Astrocyte (in vitro differentiated cells and primary cell): Measurements from ENCODE around the gene SP6. TPM values are rescaled to one million over a fixed set of nuclear protein-coding genes. Genes with fewer than 3 reads are reported as not detected.

Experiments used
- DNase-seq: peaks from one replicate; pipeline ENCODE4 v3.0.0-alpha.2; 2010; ENCODE audit warnings: low read depth
- FAIRE-seq: peaks from 2 replicates; lab custom pipeline; 2011; peaks lifted over from hg19 to GRCh38; lab: Jason Lieb, UNC
- H2AFZ ChIP-seq: 2 replicates; pipeline ENCODE4 v1.6.0; 2012; ENCODE audit warnings: low read depth, low read length, inconsistent platforms
- H3K27ac ChIP-seq: 2 replicates; pipeline ENCODE4 v1.5.1; 2011; ENCODE audit warnings: low read depth, low read length, inconsistent platforms
- H3K27me3 ChIP-seq: 2 replicates; pipeline ENCODE4 v1.6.0; 2011; ENCODE audit warnings: low read length, inconsistent platforms; ENCODE audit not compliant: insufficient read depth
- H3K36me3 ChIP-seq: 2 replicates; pipeline ENCODE4 v1.5.1; 2011; ENCODE audit warnings: low read length, inconsistent platforms; ENCODE audit not compliant: insufficient read depth
- H3K4me1 ChIP-seq: 2 replicates; pipeline ENCODE4 v1.5.1; 2011; ENCODE audit warnings: low read length, inconsistent platforms; ENCODE audit not compliant: insufficient read depth
- H3K4me2 ChIP-seq: 2 replicates; pipeline ENCODE4 v1.6.0; 2012; ENCODE audit warnings: low read length, inconsistent platforms
- H3K4me3 ChIP-seq: 2 replicates; pipeline ENCODE4 v1.5.1; 2011; ENCODE audit warnings: low read depth, mild to moderate bottlenecking, low read length, inconsistent platforms; ENCODE audit not compliant: insufficient read depth
- H3K79me2 ChIP-seq: 2 replicates; pipeline ENCODE4 v1.6.0; 2012; ENCODE audit warnings: mild to moderate bottlenecking, low read length, inconsistent platforms; ENCODE audit not compliant: insufficient read depth
- H3K9ac ChIP-seq: 2 replicates; pipeline ENCODE4 v1.6.0; 2012; ENCODE audit warnings: mild to moderate bottlenecking, low read length, inconsistent platforms
- H3K9me3 ChIP-seq: 2 replicates; pipeline ENCODE4 v1.5.1; 2012; ENCODE audit warnings: low read depth, mild to moderate bottlenecking, low read length, inconsistent platforms; ENCODE audit not compliant: insufficient read depth
- H4K20me1 ChIP-seq: 2 replicates; pipeline ENCODE4 v1.6.0; 2012; ENCODE audit warnings: low read length, inconsistent platforms; ENCODE audit not compliant: insufficient read depth
- H3K27ac Mint-ChIP-seq: one replicate; pipeline ENCODE4 v1.8.0; 2021; ENCODE audit warnings: mild to moderate bottlenecking, mixed read lengths; ENCODE audit not compliant: unreplicated experiment
- H3K27me3 Mint-ChIP-seq: one replicate; pipeline ENCODE4 v1.8.0; 2021; ENCODE audit warnings: low read depth, mixed read lengths; ENCODE audit not compliant: unreplicated experiment
- H3K36me3 Mint-ChIP-seq: one replicate; pipeline ENCODE4 v1.8.0; 2021; ENCODE audit warnings: low read depth, mixed read lengths; ENCODE audit not compliant: unreplicated experiment
- H3K4me1 Mint-ChIP-seq: one replicate; pipeline ENCODE4 v1.8.0; 2021; ENCODE audit warnings: low read depth, mixed read lengths; ENCODE audit not compliant: unreplicated experiment
- H3K4me3 Mint-ChIP-seq: one replicate; pipeline ENCODE4 v1.8.0; 2021; ENCODE audit warnings: mild to moderate bottlenecking, moderate library complexity, mixed read lengths; ENCODE audit not compliant: unreplicated experiment
- H3K9me3 Mint-ChIP-seq: one replicate; pipeline ENCODE4 v1.8.0; 2021; ENCODE audit warnings: mild to moderate bottlenecking, mixed read lengths; ENCODE audit not compliant: unreplicated experiment
- EZH2 ChIP-seq: IDR thresholded peaks from 2 replicates; pipeline ENCODE4 v1.6.1; 2012; ENCODE audit warnings: mild to moderate bottlenecking, low read length, inconsistent platforms; ENCODE audit not compliant: insufficient read depth
- total RNA-seq: library from RNA; stranded (reverse); gene quantifications from 2 replicates; pipeline ENCODE4 v1.2.1, GENCODE V29; 2021
- TF ChIP-seq, protein P1 (sequence below): IDR thresholded peaks from 2 replicates; pipeline ENCODE4 v1.5.1; 2011; ENCODE audit warnings: low read depth, mild to moderate bottlenecking, inconsistent platforms, low read length, moderate library complexity; ENCODE audit not compliant: insufficient read depth

SP6 gene
- total RNA-seq, 1 donor from 2014 or later: 1.6 TPM

DNA sequence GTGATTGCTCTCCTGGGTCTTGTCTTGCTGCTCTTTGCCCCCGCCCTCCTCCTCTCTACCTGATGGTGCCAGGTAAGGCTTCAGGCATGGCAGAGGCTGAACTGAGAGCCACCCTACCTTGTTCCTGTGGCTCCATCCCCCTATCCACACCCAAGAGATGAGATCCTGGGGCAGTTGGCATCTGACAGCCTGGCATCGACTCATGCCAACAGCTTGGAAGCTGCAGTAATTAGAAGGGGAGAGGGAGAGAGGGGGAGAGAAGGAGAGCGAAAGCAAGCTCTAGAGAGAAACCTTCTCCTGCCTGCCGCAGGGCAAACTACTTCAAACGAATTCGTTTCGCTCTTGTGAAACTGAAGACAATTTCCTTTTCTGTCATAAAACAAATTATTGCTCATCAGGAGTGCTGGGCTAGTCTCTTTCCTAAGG, 13.8 kb upstream of the SP6 start:
- Histone ChIP-seq H4K20me1 (no peaks in the 10 kb centered on the region), H3K27me3 (peaks cover 13% of the 10 kb centered on the region), H3K9ac (no peak overlapping the region), H3K79me2 (no peaks in the 10 kb centered on the region), H3K9me3 (no peaks in the 10 kb centered on the region), H3K4me2 (no peak overlapping the region), H3K36me3 (no peaks in the 10 kb centered on the region), H3K4me3 (no peak overlapping the region), H3K4me1 (peaks cover 7% of the 10 kb centered on the region), H3K27ac (no peak overlapping the region), H2AFZ (peak overlapping the region; percentile 10)
- Mint-ChIP-seq H3K27me3 (peaks cover 30% of the 10 kb centered on the region), H3K4me1 (peaks cover 9% of the 10 kb centered on the region), H3K9me3 (peaks cover 11% of the 10 kb centered on the region), H3K36me3 (peaks cover 6% of the 10 kb centered on the region), H3K4me3 (no peak overlapping the region), H3K27ac (no peak overlapping the region)
- FAIRE-seq: no peak
- no peak for DNase-seq
- TF ChIP-seq, protein P1, sequence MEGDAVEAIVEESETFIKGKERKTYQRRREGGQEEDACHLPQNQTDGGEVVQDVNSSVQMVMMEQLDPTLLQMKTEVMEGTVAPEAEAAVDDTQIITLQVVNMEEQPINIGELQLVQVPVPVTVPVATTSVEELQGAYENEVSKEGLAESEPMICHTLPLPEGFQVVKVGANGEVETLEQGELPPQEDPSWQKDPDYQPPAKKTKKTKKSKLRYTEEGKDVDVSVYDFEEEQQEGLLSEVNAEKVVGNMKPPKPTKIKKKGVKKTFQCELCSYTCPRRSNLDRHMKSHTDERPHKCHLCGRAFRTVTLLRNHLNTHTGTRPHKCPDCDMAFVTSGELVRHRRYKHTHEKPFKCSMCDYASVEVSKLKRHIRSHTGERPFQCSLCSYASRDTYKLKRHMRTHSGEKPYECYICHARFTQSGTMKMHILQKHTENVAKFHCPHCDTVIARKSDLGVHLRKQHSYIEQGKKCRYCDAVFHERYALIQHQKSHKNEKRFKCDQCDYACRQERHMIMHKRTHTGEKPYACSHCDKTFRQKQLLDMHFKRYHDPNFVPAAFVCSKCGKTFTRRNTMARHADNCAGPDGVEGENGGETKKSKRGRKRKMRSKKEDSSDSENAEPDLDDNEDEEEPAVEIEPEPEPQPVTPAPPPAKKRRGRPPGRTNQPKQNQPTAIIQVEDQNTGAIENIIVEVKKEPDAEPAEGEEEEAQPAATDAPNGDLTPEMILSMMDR: no peak
- no peak for TF ChIP-seq EZH2

DNA sequence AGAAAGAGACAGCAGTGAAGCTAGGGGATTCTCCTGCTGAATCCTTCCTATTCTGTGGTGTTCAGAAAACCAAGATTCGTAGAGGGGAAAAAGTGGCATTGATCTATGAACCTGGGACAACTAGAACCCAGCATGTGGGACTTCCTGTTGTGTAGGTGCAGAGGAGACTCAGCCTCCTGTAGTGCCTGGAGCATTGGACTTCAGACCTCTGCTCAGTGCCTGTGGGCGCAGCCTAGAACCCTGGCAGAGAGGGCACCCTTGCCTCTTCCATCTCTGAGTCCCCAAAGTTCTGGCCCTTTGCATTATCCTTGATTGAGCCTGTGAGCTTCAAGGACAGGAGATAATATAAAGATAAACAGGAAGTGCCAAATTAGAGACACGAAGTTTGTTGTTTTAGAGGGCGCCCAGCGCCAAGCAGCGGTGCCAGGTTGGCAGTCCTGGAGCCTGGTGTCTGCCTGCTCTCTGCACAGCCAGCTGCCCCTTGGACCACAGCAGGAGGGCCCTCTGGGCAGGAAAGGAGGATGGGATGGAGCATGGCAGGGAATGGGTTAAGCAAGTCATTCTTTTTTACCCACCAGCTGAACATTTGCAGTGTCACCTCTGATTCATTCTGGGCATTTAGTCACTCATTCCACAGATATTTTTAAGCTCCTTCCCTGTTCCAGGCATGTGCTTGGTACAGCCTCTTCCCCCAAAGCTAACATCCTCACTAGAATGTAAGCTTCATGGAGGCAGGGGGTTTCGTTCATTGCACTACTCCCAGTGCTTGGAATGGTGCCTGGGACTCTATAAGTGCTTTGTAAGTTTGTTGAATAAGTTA, 11.9 kb upstream of the SP6 start:
- H3K27ac Mint-ChIP-seq: peak overlapping the region; percentile 88
- peaks cover 7% of the 10 kb centered on the region for H3K4me1 ChIP-seq
- H3K9me3 ChIP-seq: no peaks in the 10 kb centered on the region
- H3K27me3 Mint-ChIP-seq: peaks cover 32% of the 10 kb centered on the region
- H3K36me3 Mint-ChIP-seq: peaks cover 6% of the 10 kb centered on the region
- peak overlapping the region; percentile 72 for H2AFZ ChIP-seq
- H3K27me3 ChIP-seq: peaks cover 5% of the 10 kb centered on the region
- peak overlapping the region; percentile 63 for H3K27ac ChIP-seq
- H3K9me3 Mint-ChIP-seq: peaks cover 9% of the 10 kb centered on the region
- no peak overlapping the region for H3K4me3 Mint-ChIP-seq
- no peak overlapping the region for H3K4me3 ChIP-seq
- no peaks in the 10 kb centered on the region for H3K79me2 ChIP-seq
- peak; percentile 82 for DNase-seq
- H3K36me3 ChIP-seq: no peaks in the 10 kb centered on the region
- TF ChIP-seq EZH2: no peak
- TF ChIP-seq, protein P1: no peak
- H3K4me1 Mint-ChIP-seq: peaks cover 9% of the 10 kb centered on the region
- no peak overlapping the region for H3K9ac ChIP-seq
- FAIRE-seq: peak; percentile 98
- H3K4me2 ChIP-seq: peak overlapping the region; percentile 55
- no peaks in the 10 kb centered on the region for H4K20me1 ChIP-seq

DNA sequence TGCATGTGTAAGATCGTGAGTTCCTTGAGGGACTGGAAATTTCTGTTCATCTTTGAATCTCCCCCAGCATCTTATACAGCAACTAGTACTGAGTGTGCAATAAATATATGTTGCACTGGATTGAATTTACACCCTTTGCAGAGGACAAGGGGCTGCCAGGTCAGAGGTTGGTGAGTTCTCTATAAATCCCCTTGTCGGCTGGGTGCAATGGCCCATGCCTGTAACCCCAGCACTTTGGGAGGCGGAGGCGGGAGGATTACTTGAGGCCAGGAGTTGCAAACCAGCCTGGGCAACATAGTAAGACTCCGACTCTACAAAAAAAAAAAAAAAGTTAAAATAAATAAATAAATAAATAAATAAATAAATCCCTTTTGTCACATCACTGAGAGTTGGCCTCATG, 9.4 kb upstream of the SP6 start:
- Histone ChIP-seq H3K9me3 (no peaks in the 10 kb centered on the region), H3K4me3 (no peak overlapping the region), H3K27ac (no peak overlapping the region), H4K20me1 (no peaks in the 10 kb centered on the region), H3K9ac (no peak overlapping the region), H3K4me1 (peaks cover 7% of the 10 kb centered on the region), H3K4me2 (no peak overlapping the region), H3K79me2 (no peaks in the 10 kb centered on the region), H3K36me3 (no peaks in the 10 kb centered on the region), H2AFZ (no peak overlapping the region), H3K27me3 (peaks cover 10% of the 10 kb centered on the region)
- Mint-ChIP-seq H3K27ac (no peak overlapping the region), H3K9me3 (peaks cover 7% of the 10 kb centered on the region), H3K4me3 (no peak overlapping the region), H3K4me1 (peaks cover 13% of the 10 kb centered on the region), H3K36me3 (peaks cover 1% of the 10 kb centered on the region), H3K27me3 (peaks cover 31% of the 10 kb centered on the region)
- no peak for TF ChIP-seq EZH2
- TF ChIP-seq, protein P1: no peak
- FAIRE-seq (no peak), DNase-seq (no peak)
